ENCODE data around the gene SLC9A9. TPM values are rescaled to one million over a fixed set of nuclear protein-coding genes. Genes with fewer than 3 reads are reported as not detected.

Gene SLC9A9
- total RNA-seq, 2 donors from 2014 or later = 1.3 to 3.7 TPM

- Mint-ChIP-seq H3K4me1 (no peaks in the 10 kb centered on the region), H3K27ac (no peak overlapping the region), H3K27me3 (ENCODE audit: insufficient read depth) (peaks cover 4% of the 10 kb centered on the region), H3K9me3 (no peaks in the 10 kb centered on the region), H3K4me3 (no peak overlapping the region), H3K36me3 (ENCODE audit: low read depth) (no peaks in the 10 kb centered on the region)
- H3K9me3 ChIP-seq (ENCODE audit: control insufficient read depth, low read length) = no peaks in the 10 kb centered on the region
- no peak for TF ChIP-seq CTCF (conservative IDR thresholded peaks at IDR 0.05)
- WGBS, 2 experiments (ENCODE audit: insufficient coverage in 1 of 2, insufficient read length in 1 of 2) = 92 to 93% methylated on average over 4 to 6 of the region's 6 CpGs
- no peak overlapping the region for H3K4me3 ChIP-seq (ENCODE audit: low read length)
- no peaks in the 10 kb centered on the region for H3K27me3 ChIP-seq (ENCODE audit: control insufficient read depth, insufficient read depth, low read length, poor library complexity, severe bottlenecking)
- no peaks in the 10 kb centered on the region for H3K36me3 ChIP-seq (ENCODE audit: control insufficient read depth, insufficient read depth, low read length)
- H3K27ac ChIP-seq (ENCODE audit: low read depth, low read length) = no peak overlapping the region
- DNase-seq = no peak
- no peak overlapping the region for H3K9ac ChIP-seq (ENCODE audit: extremely low read depth, low read length, poor library complexity, severe bottlenecking)
- no peaks in the 10 kb centered on the region for H3K4me1 ChIP-seq (ENCODE audit: control insufficient read depth, insufficient read depth, low read length)
Observed at GRCh38 chr3:143443851-143444331, 404.4 kb downstream of the SLC9A9 start.

- no peak overlapping the region for H3K4me3 Mint-ChIP-seq
- WGBS, 2 experiments (ENCODE audit: insufficient coverage in 1 of 2, insufficient read length in 1 of 2) = 71 to 100% methylated on average over 1 to 3 of the region's 3 CpGs
- no peaks in the 10 kb centered on the region for H3K36me3 Mint-ChIP-seq (ENCODE audit: low read depth)
- H3K9me3 Mint-ChIP-seq = no peaks in the 10 kb centered on the region
- no peak for TF ChIP-seq CTCF (conservative IDR thresholded peaks at IDR 0.05)
- Histone ChIP-seq H3K4me1 (ENCODE audit: control insufficient read depth, insufficient read depth, low read length) (no peaks in the 10 kb centered on the region), H3K36me3 (ENCODE audit: control insufficient read depth, insufficient read depth, low read length) (no peaks in the 10 kb centered on the region), H3K4me3 (ENCODE audit: low read length) (no peak overlapping the region), H3K27ac (ENCODE audit: low read depth, low read length) (no peak overlapping the region), H3K27me3 (ENCODE audit: control insufficient read depth, insufficient read depth, low read length, poor library complexity, severe bottlenecking) (no peaks in the 10 kb centered on the region), H3K9me3 (ENCODE audit: control insufficient read depth, low read length) (no peaks in the 10 kb centered on the region), H3K9ac (ENCODE audit: extremely low read depth, low read length, poor library complexity, severe bottlenecking) (no peak overlapping the region)
- H3K27ac Mint-ChIP-seq = no peak overlapping the region
- no peaks in the 10 kb centered on the region for H3K4me1 Mint-ChIP-seq
- DNase-seq = no peak
- H3K27me3 Mint-ChIP-seq (ENCODE audit: insufficient read depth) = peaks cover 4% of the 10 kb centered on the region
Observed at GRCh38 chr3:143442814-143443447, 405.3 kb downstream of the SLC9A9 start.

- H3K27ac ChIP-seq (ENCODE audit: low read depth, low read length) = no peak overlapping the region
- H3K27ac Mint-ChIP-seq = no peak overlapping the region
- H3K9me3 ChIP-seq (ENCODE audit: control insufficient read depth, low read length) = no peaks in the 10 kb centered on the region
- H3K27me3 ChIP-seq (ENCODE audit: control insufficient read depth, insufficient read depth, low read length, poor library complexity, severe bottlenecking) = no peaks in the 10 kb centered on the region
- no peaks in the 10 kb centered on the region for H3K4me1 Mint-ChIP-seq
- H3K4me1 ChIP-seq (ENCODE audit: control insufficient read depth, insufficient read depth, low read length) = no peaks in the 10 kb centered on the region
- 83% methylated on average over 1 of the region's 1 CpG; no CpG with 5 or more reads in 1 of the 2 experiments for WGBS, 2 experiments (ENCODE audit: insufficient coverage in 1 of 2, insufficient read length in 1 of 2)
- no peaks in the 10 kb centered on the region for H3K36me3 Mint-ChIP-seq (ENCODE audit: low read depth)
- H3K9me3 Mint-ChIP-seq = no peaks in the 10 kb centered on the region
- TF ChIP-seq CTCF (conservative IDR thresholded peaks at IDR 0.05) = no peak
- H3K9ac ChIP-seq (ENCODE audit: extremely low read depth, low read length, poor library complexity, severe bottlenecking) = no peak overlapping the region
- H3K4me3 ChIP-seq (ENCODE audit: low read length) = no peak overlapping the region
- peaks cover 7% of the 10 kb centered on the region for H3K27me3 Mint-ChIP-seq (ENCODE audit: insufficient read depth)
- H3K4me3 Mint-ChIP-seq = no peak overlapping the region
- H3K36me3 ChIP-seq (ENCODE audit: control insufficient read depth, insufficient read depth, low read length) = no peaks in the 10 kb centered on the region
- DNase-seq = no peak
Observed at GRCh38 chr3:143441516-143442171, 406.6 kb downstream of the SLC9A9 start.
